GM23338 (cell line): ENCODE measurements around the gene EIF4G3. TPM values are rescaled to one million over a fixed set of nuclear protein-coding genes. Genes with fewer than 3 reads are reported as not detected.

ENCODE experiments used
- ATAC-seq: fragments of 200-7000 bp; cut with Tn5 transposase; 3 replicates; pipeline ENCODE4 v1.9.1; 2020
- DNase-seq: peaks from one replicate; pipeline ENCODE4 v3.0.0-alpha.2; 2015; ENCODE audit warnings: low spot score
- H2AFZ ChIP-seq: fragments of 200-600 bp; sonication (generic); 2 replicates; pipeline ENCODE4 v1.8.0; 2016; ENCODE audit warnings: antibody characterized with exemption, mild to moderate bottlenecking, moderate library complexity
- H3F3A ChIP-seq: fragments of 200-600 bp; sonication (generic); replicated peaks from 2 replicates; pipeline ENCODE4 v1.8.0; 2017; ENCODE audit warnings: antibody characterized with exemption, mixed run types, low read depth
- H3K27ac ChIP-seq: fragments of 200-600 bp; sonication (generic); 2 replicates; pipeline ENCODE4 v1.6.1; 2016; ENCODE audit warnings: low read depth
- H3K27me3 ChIP-seq: fragments of 200-600 bp; sonication (generic); 2 replicates; pipeline ENCODE4 v1.8.0; 2016; ENCODE audit warnings: mild to moderate bottlenecking, mixed run types, moderate library complexity; ENCODE audit not compliant: insufficient read depth
- H3K36me3 ChIP-seq: fragments of 200-600 bp; sonication (generic); 2 replicates; pipeline ENCODE4 v1.8.0; 2016; ENCODE audit warnings: mild to moderate bottlenecking; ENCODE audit not compliant: insufficient read depth
- H3K4me1 ChIP-seq: fragments of 200-600 bp; sonication (generic); 2 replicates; pipeline ENCODE4 v1.8.0; 2016; ENCODE audit warnings: mild to moderate bottlenecking, moderate library complexity; ENCODE audit not compliant: insufficient read depth
- H3K4me2 ChIP-seq: fragments of 200-600 bp; sonication (generic); 2 replicates; pipeline ENCODE4 v1.7.1; 2017; ENCODE audit warnings: mixed run types
- H3K4me3 ChIP-seq: fragments of 200-600 bp; sonication (generic); 2 replicates; pipeline ENCODE4 v1.6.1; 2016; ENCODE audit warnings: mixed run types
- H3K79me2 ChIP-seq: fragments of 200-600 bp; sonication (generic); replicated peaks from 2 replicates; pipeline ENCODE4 v1.8.0; 2017; ENCODE audit warnings: mild to moderate bottlenecking; ENCODE audit not compliant: insufficient read depth
- H3K9me2 ChIP-seq: fragments of 200-600 bp; sonication (generic); 2 replicates; pipeline ENCODE4 v1.8.0; 2017; ENCODE audit not compliant: insufficient read depth
- H4K20me1 ChIP-seq: fragments of 200-600 bp; sonication (generic); replicated peaks from 2 replicates; pipeline ENCODE4 v1.8.0; 2017; ENCODE audit warnings: mild to moderate bottlenecking; ENCODE audit not compliant: insufficient read depth
- H3K27ac Mint-ChIP-seq: 2 replicates; pipeline ENCODE4 v1.8.0; 2020; ENCODE audit warnings: inconsistent platforms, mild to moderate bottlenecking, moderate library complexity, mixed read lengths
- H3K27me3 Mint-ChIP-seq: 3 replicates; pipeline ENCODE4 v1.8.0; 2022; ENCODE audit warnings: low read depth, mild to moderate bottlenecking, moderate library complexity, mixed read lengths, inconsistent platforms; ENCODE audit not compliant: insufficient read depth, poor library complexity
- H3K36me3 Mint-ChIP-seq: 3 replicates; pipeline ENCODE4 v1.8.0; 2021; ENCODE audit warnings: low read depth, mild to moderate bottlenecking, inconsistent platforms, moderate library complexity, mixed read lengths
- H3K4me1 Mint-ChIP-seq: 3 replicates; pipeline ENCODE4 v1.8.0; 2020; ENCODE audit warnings: mild to moderate bottlenecking, inconsistent platforms, mixed read lengths
- H3K4me3 Mint-ChIP-seq: 3 replicates; pipeline ENCODE4 v1.8.0; 2021; ENCODE audit warnings: moderate library complexity, mild to moderate bottlenecking, inconsistent platforms, mixed read lengths
- H3K9me3 Mint-ChIP-seq: 3 replicates; pipeline ENCODE4 v1.8.0; 2020; ENCODE audit warnings: moderate library complexity, mild to moderate bottlenecking, inconsistent platforms, mixed read lengths
- CREB1 ChIP-seq: fragments of 250-450 bp; sonication (Bioruptor Pico); IDR thresholded peaks from 2 replicates; pipeline ENCODE4 v1.5.0; 2020; ENCODE audit warnings: low read depth, mild to moderate bottlenecking, moderate library complexity
- CTCF ChIP-seq, 2 experiments: fragments of 200-600 bp in 1 of 2; sonication (generic) in 1 of 2; conservative IDR thresholded peaks; 2 replicates each; pipeline versions ENCODE4 v1.5.1 to v1.6.1; 2016 to 2017; ENCODE audit warnings: antibody characterized with exemption in 2 of 2, low read depth in 2 of 2, mild to moderate bottlenecking in 2 of 2, moderate library complexity in 1 of 2
- ETS1 ChIP-seq: IDR thresholded peaks from 2 replicates; pipeline ENCODE4 v1.6.1; 2016; ENCODE audit warnings: antibody characterized with exemption
- EZH2 ChIP-seq: fragments of 200-600 bp; sonication (generic); IDR thresholded peaks from one replicate; pipeline ENCODE4 v1.8.0; 2017; ENCODE audit warnings: antibody characterized with exemption, mild to moderate bottlenecking, low read depth; ENCODE audit not compliant: unreplicated experiment
- EZH2phosphoT487 ChIP-seq: fragments of 200-600 bp; sonication (generic); IDR thresholded peaks from one replicate; pipeline ENCODE4 v1.8.1; 2018; ENCODE audit warnings: antibody characterized with exemption; ENCODE audit not compliant: unreplicated experiment
- JUNB ChIP-seq: IDR thresholded peaks from one replicate; pipeline ENCODE4 v1.6.1; 2016; ENCODE audit warnings: antibody characterized with exemption; ENCODE audit not compliant: unreplicated experiment
- NANOG ChIP-seq: IDR thresholded peaks from 2 replicates; pipeline ENCODE4 v1.6.1; 2016; ENCODE audit warnings: antibody characterized with exemption, borderline replicate concordance
- POLR2AphosphoS5 ChIP-seq: IDR thresholded peaks from 2 replicates; pipeline ENCODE4 v1.6.1; 2016; ENCODE audit warnings: antibody characterized with exemption, low read depth
- REST ChIP-seq: IDR thresholded peaks from one replicate; pipeline ENCODE4 v1.6.1; 2018; ENCODE audit warnings: antibody characterized with exemption; ENCODE audit not compliant: unreplicated experiment
- STAT1 ChIP-seq: IDR thresholded peaks from one replicate; pipeline ENCODE4 v1.6.1; 2016; ENCODE audit warnings: antibody characterized with exemption; ENCODE audit not compliant: unreplicated experiment
- ZNF114 ChIP-seq: fragments of 250-450 bp; sonication (Bioruptor Pico); IDR thresholded peaks from 2 replicates; pipeline ENCODE4 v1.5.0; 2020; ENCODE audit warnings: mild to moderate bottlenecking, moderate library complexity
- ZNF331 ChIP-seq: fragments of 250-450 bp; sonication (Bioruptor Pico); IDR thresholded peaks from 2 replicates; pipeline ENCODE4 v1.5.0; 2020; ENCODE audit warnings: low read depth, mild to moderate bottlenecking, moderate library complexity
- ZNF462 ChIP-seq: fragments of 250-450 bp; sonication (Bioruptor Pico); IDR thresholded peaks from 2 replicates; pipeline ENCODE4 v1.5.0; 2020; ENCODE audit warnings: mild to moderate bottlenecking, moderate library complexity
- polyA plus RNA-seq: library from polyadenylated mRNA; unstranded; fragments of >200 nt; fragmentation: Nextera tagmentation; extraction: Ambion mirVana; gene quantifications from 2 replicates; pipeline ENCODE4 v1.2.1, GENCODE V29; 2016
- total RNA-seq: library from RNA; depleted of rRNA; stranded (reverse); fragments of >200 nt; shearing (Covaris generic); gene quantifications from 2 replicates; pipeline ENCODE4 v1.2.3, GENCODE V29; 2014

Gene EIF4G3
- total and polyA plus RNA-seq, 2 experiments from 2014 or later = 37.9 to 68.1 TPM

DNA sequence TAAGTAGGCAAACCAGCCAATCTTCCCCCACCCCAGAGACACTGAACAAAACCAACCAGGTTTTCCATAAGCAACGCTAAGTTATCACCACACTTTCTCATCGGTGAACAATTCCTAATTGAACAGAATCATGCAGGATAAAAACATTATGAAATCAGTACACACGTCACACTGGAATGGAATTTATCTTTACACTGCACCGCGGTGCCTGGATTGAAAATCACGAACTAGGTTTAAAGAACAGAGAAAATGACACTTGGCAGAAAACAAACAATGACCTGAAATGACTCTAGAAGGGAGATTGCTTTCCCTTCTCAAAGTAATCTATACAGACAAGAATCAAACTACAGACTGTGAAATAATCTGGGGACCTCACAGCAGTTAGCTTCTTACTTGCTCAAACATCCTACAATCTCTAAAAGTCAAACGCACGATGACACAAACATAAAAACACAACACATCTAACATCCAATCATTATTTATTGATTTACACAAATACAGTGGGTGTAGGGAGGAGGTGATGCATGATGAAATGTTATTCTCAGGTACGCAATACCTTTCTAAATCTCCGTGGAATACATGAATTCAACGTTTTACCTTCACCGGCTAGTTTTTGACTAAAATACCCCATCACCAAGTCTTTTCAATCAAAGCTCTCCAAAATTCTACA lies 1.9 kb downstream of the EIF4G3 start:
- H3K9me3 Mint-ChIP-seq = no peaks in the 10 kb centered on the region
- DNase-seq = no peak
- H3K79me2 ChIP-seq = peaks cover 62% of the 10 kb centered on the region
- 0 out of 2 replicates have a peak, but pooled peaks cover 3% of the 10 kb centered on the region for H3F3A ChIP-seq
- H3K4me3 ChIP-seq = peak overlapping the region; percentile 96
- H4K20me1 ChIP-seq = peaks cover 33% of the 10 kb centered on the region
- peak overlapping the region; percentile 83 for H3K4me3 Mint-ChIP-seq
- peak overlapping the region; percentile 92 for H3K4me2 ChIP-seq
- H3K27ac ChIP-seq = no peak overlapping the region
- H3K9me2 ChIP-seq = no peaks in the 10 kb centered on the region
- peaks cover 18% of the 10 kb centered on the region for H3K4me1 ChIP-seq
- peaks cover 11% of the 10 kb centered on the region; the same call in 1 of the 2 replicates for H3K27me3 ChIP-seq
- H3K4me1 Mint-ChIP-seq = peaks cover 18% of the 10 kb centered on the region
- H3K27ac Mint-ChIP-seq = peak overlapping the region; percentile 37
- no peak overlapping the region for H2AFZ ChIP-seq
- peaks cover 4% of the 10 kb centered on the region; the same call in 1 of the 2 replicates for H3K36me3 ChIP-seq
- H3K27me3 Mint-ChIP-seq = peaks cover 16% of the 10 kb centered on the region
- no peak for TF ChIP-seq ZNF462 (CRISPR knock-in tag)
- no peak for TF ChIP-seq REST
- no peak for TF ChIP-seq JUNB
- TF ChIP-seq ETS1 = no peak
- TF ChIP-seq NANOG = no peak
- TF ChIP-seq EZH2phosphoT487 = no peak
- no peak for TF ChIP-seq STAT1
- no peak for TF ChIP-seq CREB1 (CRISPR knock-in tag)
- no peak for TF ChIP-seq POLR2AphosphoS5
- no peak for TF ChIP-seq ZNF114 (CRISPR knock-in tag)
- TF ChIP-seq ZNF331 (CRISPR knock-in tag) = no peak
- TF ChIP-seq CTCF (conservative IDR thresholded peaks at IDR 0.05; ENCODE audit: low read depth in 2 of 2) = no peak
- no peak for TF ChIP-seq EZH2
- H3K36me3 Mint-ChIP-seq = peaks cover 23% of the 10 kb centered on the region
- no peak for ATAC-seq
